ENCODE data around the gene MST1R. TPM values are rescaled to one million over a fixed set of nuclear protein-coding genes. Genes with fewer than 3 reads are reported as not detected.

Gene MST1R
- total and polyA plus RNA-seq, 2 experiments from 2014 or later: 3.7 to 3.9 TPM

GRCh38 chr3:49896345-49896744 lies 7.3 kb downstream of the MST1R start (continued):
- TF ChIP-seq REST (IDR thresholded peaks at IDR 0.05; ENCODE audit: unreplicated experiment): no peak

GRCh38 chr3:49895791-49896190 lies 7.9 kb downstream of the MST1R start:
- Histone ChIP-seq H3K27ac (ENCODE audit: low read depth) (no peak overlapping the region), H3K4me2 (no peak overlapping the region), H2AFZ (no peak overlapping the region), H3F3A (replicated peaks; ENCODE audit: low read depth) (no peaks in the 10 kb centered on the region), H3K9me2 (ENCODE audit: insufficient read depth) (no peaks in the 10 kb centered on the region), H3K4me1 (ENCODE audit: insufficient read depth) (no peaks in the 10 kb centered on the region), H3K79me2 (replicated peaks; ENCODE audit: insufficient read depth) (no peaks in the 10 kb centered on the region), H3K27me3 (ENCODE audit: insufficient read depth) (no peaks in the 10 kb centered on the region), H4K20me1 (replicated peaks; ENCODE audit: insufficient read depth) (no peaks in the 10 kb centered on the region), H3K36me3 (ENCODE audit: insufficient read depth) (no peaks in the 10 kb centered on the region), H3K4me3 (no peak overlapping the region)
- Mint-ChIP-seq H3K4me3 (no peak overlapping the region), H3K27me3 (ENCODE audit: insufficient read depth, low read depth, poor library complexity) (peaks cover 7% of the 10 kb centered on the region), H3K9me3 (no peaks in the 10 kb centered on the region), H3K27ac (no peak overlapping the region), H3K36me3 (ENCODE audit: low read depth) (no peaks in the 10 kb centered on the region), H3K4me1 (no peaks in the 10 kb centered on the region)
- ATAC-seq (no peak), DNase-seq (ENCODE audit: low spot score) (no peak)
- TF ChIP-seq CREB1 (CRISPR knock-in tag; IDR thresholded peaks at IDR 0.05; ENCODE audit: low read depth) (no peak), STAT1 (IDR thresholded peaks at IDR 0.05; ENCODE audit: unreplicated experiment) (no peak), POLR2AphosphoS5 (IDR thresholded peaks at IDR 0.05; ENCODE audit: low read depth) (no peak), CTCF (conservative IDR thresholded peaks at IDR 0.05; ENCODE audit: low read depth in 2 of 2) (no peak), EZH2 (IDR thresholded peaks at IDR 0.05; ENCODE audit: low read depth, unreplicated experiment) (no peak), EZH2phosphoT487 (IDR thresholded peaks at IDR 0.05; ENCODE audit: unreplicated experiment) (no peak), REST (IDR thresholded peaks at IDR 0.05; ENCODE audit: unreplicated experiment) (no peak), ETS1 (IDR thresholded peaks at IDR 0.05) (no peak)
